GM21367 (cell line): ENCODE measurements around the gene PTPRK.
A peak's percentile ranks its signal among the peaks of the same experiment; 100 is the strongest.

Experiments
- ATAC-seq: cut with Tn5 transposase; IDR thresholded peaks from one replicate; pipeline ENCODE4 v1.9.1; 2021; ENCODE audit not compliant: unreplicated experiment

Gene PTPRK

DNA sequence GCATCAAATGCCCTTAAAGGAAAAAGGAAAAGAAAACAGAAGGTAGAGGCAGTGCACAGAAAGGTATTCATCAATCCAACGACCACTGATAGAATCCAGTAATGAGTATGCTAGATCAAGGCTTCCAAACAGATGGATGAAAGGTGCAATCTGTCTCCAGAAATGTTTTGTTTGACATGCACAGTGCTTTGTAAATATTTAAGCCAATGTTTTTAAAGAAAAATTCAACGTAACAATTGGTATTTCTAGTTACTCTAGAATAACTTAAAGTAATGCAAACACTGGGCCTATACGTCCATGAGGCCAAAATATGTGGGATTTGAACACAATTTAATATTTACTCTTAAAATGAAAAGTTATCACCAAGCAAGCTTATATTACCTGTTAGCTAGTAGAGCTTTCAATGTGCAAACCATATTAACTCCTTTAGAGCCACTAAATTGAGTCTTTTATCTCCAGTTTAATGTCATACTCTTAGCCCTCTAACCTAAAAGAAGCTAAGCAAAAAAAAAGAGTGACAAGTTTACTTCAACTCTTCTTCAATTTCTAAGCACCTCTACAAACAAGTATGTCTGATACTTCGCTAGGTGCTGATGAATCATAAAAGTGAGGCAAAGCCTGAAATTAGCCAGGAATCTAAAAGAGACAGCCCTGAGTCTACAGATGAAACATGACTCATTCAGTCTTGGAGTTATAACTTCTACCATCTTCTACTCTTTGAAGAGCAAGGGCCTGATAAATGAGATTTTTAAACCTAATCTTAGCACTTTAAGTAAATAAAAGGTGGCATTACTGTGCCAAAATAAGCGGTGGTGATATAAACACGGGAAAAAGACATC lies 169.8 kb downstream of the PTPRK start:
- no peak for ATAC-seq

DNA sequence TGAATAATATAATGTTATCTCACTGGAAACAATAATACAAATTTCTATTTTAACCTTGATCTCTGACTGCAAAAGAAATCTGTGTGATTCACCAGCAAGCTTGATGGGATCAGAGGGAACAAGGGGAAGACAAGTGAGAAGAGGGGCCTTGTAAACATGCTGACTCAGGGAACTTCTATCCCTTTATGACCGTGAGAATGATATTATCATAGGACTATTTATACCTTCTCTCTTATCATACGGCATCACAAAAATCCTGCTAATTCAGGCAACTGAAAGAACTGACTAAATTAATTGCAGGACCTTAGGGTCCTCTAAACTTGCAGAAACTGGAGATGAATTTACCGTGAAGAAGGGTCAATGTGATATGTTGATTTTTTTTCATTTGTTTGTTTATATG lies 173.3 kb downstream of the PTPRK start:
- ATAC-seq: no peak

DNA sequence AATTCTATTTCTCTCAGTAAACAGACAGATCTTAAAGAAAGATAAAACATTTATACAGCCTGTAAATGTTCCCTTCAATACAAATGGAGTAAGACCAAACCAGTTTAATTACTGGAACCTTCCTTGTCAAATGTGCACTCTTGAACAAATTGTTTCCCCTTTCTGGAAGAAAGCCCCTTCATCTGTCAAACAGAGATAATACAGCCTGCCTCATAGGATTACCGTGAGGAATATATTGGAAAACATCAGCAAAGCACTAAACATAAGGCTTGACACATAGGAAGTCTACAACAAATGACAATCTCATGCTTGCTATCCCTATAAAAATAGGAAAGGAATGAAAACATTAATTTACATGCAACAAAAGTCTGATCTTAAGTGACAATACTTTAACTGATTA lies 173.8 kb downstream of the PTPRK start:
- no peak for ATAC-seq

DNA sequence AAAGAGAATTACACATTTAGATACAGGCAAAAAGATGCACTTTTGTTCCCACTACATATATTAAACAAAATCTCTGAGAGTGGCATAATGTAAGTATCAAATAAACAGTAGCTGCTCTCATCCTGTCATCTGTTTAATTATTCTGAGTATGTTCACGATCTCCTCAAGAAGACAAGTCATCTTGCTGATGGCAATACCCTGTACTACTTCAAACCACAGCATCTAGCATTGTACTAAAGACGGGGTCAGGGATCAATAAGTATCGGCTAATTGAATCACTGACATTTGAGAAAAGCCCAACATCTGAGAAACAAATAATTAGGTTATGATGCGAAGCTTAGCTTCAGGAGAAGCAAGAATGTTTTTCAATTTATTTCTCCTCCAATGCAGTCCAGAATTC lies 175.1 kb downstream of the PTPRK start:
- no peak for ATAC-seq

DNA sequence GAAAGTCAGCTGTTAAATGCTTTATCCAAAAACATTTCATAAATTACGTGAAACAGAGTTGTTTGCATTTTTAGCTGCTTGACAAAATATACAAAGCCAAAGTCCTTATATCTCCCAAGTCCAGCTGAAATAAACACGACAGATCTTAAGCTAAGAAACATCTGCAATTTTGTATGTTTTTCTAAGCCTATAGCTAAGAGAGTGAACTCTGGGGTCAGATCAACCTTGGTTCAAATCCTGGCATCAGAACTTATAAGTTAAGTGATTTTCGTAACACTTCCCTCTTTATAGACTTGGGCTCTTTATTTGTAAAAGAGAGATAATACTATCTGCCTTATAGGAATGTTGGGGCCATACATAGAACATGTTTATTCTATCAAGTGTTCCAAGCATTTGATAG lies 176.7 kb downstream of the PTPRK start:
- no peak for ATAC-seq

DNA sequence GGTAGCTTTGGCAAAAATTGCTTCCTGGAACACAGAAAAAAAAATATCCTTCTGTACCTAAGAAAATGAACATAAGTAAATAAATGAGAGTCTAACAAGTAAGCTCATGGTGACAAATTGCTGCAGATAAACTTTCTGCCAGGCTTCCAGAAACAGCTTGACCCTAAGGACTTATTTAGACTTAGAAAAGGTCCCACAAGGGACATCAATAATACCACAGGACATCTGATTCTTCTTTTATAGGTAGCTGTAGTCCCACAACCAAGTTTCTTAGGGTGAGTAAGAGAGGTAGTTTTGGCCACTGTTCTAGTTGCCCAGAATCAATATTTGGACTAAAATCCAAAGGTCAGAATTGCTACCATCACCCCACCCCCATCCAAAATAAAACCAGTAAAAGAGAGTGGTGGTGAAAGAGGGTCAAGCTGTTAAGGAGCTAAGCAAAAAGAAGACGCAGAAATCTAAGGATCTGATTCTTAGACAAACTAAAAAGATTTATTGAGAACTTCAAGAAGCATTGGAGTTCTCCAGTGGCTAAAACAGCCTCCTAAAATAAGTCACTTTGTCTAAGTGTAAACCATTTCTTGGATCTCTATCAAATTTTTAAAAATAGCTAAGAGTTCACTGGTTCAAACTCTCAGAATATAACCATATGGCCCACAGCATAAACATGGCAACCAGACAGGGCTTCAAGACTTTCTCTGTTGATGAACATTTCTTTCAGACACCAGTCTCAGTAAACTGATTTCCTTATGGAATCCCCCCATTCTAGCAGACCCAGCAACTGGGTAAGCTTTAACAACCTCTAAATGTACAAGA lies 180.6 kb downstream of the PTPRK start:
- no peak for ATAC-seq

DNA sequence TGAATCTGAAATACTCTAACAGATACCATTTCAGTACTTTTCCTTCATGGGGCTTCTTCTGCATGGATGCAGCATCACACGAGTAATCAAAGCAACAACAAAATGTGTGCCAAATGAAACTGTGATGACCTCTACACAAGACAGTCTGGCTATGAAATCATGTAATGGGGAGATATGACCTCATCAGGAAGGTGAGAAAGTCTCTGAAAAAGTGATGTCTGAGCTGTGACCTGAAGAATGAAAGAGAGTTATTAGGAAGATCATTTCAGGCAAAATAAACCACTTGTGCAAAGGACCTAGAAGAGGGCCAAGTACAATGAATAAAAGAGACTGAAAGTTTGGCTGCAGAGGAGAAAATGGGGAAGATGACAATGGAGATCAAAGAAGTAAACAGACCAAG lies 182.8 kb downstream of the PTPRK start:
- ATAC-seq: no peak

DNA sequence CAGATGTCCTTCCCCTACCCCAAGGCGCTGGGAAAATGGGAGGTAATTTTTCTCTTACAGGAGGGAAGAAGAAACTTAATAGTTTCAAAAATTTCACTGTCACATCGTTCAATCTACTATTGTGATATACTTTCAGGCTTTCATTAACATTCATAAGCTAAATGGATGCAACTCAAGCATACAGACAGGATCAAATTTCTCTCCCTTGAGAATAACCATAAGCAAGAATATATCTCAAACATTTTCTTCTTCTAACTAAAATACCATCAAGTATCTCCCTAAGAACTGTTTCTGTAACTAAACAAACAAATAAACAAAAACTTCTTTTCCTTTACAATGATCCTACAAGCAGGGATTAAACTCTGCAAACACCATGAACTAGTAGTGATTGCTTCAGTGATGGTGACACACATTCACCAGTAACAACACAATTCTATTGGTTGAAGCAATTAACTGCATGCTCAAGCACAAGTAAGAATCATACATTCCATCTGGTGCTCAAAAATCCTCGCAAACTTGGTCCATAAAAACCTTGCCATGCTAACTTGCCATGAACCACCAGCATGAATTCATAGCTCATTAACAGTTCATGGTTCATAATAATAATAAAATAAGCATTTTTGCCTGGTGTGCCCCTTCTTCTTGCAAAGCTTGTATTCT lies 183.8 kb downstream of the PTPRK start:
- ATAC-seq: no peak

DNA sequence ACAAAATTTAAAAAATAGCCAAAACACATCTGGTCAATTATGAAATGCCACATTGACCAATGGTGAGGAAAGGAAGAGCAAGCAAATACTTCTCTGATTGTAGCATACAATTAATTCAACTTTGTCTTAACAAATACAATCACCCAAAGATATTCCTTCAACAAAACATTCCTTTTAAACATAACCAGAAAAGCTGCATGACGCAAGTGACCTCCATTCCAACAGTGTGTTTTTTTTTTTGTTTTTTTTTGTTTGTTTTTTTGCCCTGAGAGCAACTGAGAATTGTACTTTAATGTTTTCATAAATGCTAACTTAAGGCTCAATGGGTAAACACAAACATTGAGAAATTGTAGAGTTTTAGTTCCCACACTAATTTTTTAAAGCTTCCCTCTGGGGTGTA lies 184.4 kb downstream of the PTPRK start:
- no peak for ATAC-seq

DNA sequence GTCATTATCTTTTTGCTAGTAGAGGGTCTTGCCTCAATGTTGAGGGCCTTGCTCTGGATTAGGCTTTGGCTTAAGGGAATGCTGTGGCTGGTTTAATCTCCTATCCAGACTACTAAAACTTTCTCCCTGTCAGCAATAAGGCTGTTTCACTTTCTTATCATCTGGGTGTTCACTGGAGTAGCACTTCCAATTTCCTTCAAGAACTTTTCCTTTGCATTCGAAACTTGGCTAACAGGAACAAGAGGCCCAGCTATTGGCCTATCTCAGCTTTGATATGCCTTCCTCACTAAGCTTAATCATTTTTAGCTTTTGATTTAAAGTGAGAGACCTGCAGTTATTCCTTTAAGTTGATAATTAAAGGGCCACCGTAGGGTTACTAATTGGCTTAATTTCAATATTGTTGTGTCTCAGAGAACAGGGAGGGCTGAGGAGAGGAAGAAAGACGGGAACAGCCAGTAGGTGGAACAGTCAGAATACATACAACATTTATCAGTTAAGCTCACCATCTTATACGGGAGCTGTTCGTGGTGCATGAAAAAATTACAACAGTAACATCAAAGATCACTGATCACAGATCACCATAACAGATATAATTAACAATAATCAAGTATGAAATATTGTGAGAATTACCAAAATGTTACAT lies 186.7 kb downstream of the PTPRK start:
- ATAC-seq: no peak

DNA sequence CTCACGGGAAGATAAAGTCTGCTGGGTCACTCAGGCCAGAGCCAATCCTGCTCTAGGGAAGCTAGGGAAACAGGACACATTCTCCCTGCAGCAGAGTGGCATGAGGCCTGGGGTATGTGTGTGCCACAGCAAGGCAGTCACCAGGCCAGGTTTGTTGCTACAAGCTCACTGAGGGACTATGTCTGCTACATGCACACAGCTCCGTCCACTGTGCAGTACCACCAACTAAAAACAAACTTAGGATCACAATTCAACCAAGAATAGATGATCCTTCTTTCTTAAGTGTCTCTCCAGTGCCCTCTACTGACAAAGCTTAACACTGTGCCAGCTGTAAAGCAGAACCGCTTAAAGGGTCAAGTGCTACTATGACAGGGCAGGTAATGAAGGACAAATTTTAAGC lies 192.5 kb downstream of the PTPRK start:
- ATAC-seq: peak; percentile 92

DNA sequence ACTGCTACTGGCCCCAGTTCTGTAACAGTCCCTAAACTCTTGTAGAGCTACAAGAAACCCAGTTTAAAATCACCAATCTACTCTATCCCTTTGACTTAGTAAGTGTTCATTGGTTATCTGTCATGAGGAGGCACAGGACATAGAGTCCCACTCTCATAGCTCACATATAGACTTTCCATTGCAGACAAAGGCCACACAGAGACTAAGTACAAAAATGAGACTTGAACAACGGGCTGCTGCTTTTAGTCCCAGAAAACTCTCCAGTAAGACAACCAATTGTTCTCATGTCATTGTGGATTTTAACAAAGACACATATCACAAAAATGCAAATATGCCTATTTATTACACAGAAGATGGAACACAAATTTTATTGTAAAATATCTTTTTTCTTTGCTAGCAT lies 197.4 kb downstream of the PTPRK start:
- ATAC-seq: no peak

DNA sequence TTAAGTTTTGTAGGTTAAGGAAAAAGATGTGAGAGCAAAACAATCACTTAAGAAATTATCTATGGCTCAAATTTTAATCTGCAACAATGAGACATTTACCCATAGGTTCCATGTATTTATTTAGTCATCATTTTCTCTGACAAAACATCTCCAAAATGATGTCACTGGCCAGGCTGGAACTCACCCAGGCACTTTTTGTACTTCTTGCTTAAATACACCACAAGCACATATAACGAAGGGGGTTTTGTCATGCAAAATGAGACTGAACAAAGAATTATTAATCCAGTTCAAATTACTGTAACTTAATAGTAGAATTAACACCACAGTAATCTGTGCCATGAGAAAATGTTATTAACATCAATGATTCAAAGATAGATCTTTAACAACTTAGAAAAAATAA lies 200.5 kb downstream of the PTPRK start:
- no peak for ATAC-seq

DNA sequence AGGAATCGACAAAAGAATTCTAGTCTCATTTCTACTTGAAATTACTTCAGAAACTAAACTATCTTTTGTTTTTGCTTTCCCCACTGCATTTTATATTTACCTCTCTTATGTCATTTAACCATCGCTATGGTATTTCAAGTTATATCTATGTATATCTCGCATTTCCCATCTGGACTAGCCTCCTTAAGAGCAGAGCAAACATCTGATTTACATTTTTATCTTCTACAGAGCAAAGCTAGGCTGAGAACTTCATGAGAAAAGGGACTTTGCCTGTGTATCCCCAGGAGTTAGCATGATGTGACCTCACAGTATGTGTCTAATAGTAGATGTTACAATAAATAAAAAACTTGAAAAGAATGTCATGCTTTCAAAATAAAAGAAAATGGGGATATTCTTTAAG lies 201.2 kb downstream of the PTPRK start:
- no peak for ATAC-seq

DNA sequence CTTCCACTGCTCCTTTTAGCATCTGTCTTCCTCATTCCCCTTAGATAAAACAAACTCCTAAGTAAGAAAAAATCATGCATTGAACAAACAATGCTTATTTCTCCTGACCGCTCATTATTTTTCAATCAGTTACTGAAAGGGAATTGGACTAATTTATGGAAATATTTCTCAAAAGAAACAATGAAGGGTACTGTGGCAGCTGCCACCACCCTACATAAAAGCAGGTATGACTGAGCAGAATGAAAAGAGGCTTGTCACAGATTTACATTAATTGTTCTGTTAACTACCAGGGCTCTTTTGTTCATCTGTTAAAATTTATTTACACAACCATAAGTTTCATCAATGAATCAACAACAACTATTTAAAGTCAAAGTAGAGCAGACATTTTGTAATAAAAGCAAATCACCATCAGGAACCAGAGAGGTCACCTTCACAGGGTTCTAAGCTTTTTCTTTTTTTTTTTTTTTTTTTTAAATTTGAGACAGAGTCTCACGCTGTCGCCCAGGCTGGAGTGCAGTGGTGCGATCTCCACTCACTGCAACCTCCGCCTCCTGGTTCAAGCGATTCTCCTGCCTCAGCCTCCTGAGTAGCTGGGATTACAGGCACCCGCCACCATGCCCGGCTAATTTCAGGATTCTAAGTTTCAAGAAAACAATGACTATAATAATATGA lies 204.0 kb downstream of the PTPRK start:
- ATAC-seq: no peak

DNA sequence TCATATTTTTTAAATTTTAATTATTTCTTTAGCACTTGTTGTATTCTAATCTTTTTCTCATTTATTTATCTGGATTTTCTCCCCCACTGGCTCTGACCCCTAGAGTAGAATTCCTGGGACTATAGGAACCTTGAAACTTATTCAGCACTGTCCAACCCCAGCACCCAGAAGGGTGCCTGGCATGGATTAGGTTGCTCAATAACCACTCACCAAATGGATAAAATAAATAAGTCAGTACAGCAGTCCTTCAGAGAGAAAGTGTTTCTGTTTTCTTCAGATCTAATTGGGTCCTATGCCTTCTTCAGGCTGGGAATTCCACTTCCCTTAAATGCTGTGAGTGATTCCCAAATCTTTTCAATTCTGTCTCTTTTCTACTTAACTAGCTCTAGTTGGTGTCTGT lies 206.2 kb downstream of the PTPRK start:
- ATAC-seq: no peak

DNA sequence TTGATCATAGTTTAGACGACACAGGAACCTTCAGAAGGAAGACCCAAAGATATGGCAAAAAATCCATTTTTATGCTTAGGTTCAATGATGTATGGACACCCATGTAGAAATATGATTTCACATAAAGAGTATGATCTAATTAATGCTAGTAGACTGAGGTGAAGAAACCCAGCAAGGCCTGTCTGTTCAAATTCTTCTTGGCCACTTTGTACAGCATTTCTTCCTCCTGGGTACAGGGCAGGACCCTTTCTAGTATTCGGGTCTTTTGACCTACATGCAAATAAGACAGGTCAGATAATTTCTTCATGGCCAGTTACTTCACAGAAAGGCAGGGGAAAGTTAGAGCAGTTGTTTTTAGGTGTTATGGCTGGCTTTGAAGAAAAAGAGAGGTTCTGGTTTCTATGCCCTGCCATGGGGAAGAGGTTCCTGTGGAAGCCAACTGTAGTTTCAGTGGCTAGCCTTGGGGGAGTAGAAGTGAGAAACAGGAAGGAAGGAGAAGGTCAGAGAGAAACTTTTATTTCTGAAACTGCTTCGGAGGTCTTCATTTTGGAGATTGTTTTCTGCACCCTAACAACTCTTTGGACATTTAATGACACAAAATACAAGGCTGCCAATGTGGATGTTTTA lies 208.3 kb downstream of the PTPRK start:
- ATAC-seq: peak; percentile 62

DNA sequence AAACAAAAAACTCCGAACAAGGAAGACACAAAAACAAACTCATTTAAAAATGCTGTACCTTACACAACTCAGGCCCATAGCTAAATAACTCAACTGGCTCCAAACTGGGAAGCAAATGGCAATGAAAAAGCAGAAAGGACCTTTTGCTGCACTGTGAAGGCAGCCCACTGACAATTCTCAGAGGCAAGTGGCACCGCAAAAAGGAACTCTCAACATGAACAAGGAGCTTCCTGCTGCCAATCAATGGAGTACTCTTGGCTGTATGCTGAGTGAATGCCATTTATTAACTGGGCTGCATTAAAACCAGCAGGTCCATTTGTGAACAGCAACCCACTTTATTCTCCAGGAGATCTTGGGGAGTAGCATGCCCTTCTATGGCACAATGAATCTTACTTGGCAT lies 209.9 kb downstream of the PTPRK start:
- ATAC-seq: no peak

DNA sequence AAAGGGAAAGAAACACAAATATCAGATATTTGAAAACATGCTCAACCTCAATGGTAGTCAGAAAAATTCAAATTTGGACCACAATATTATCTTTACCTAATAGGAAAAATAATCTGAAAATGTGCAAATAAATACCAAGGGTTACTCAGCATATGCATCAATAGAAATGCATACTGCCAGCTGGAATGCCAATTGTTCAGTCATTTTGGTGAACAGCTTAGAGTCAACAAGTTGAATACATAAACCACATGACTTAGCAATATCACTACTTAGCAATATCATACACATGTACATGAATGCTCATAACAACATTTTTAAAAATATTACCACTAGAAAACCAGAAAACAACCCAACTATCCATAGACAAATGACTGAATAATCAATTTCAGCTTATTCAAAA lies 212.7 kb downstream of the PTPRK start:
- no peak for ATAC-seq

DNA sequence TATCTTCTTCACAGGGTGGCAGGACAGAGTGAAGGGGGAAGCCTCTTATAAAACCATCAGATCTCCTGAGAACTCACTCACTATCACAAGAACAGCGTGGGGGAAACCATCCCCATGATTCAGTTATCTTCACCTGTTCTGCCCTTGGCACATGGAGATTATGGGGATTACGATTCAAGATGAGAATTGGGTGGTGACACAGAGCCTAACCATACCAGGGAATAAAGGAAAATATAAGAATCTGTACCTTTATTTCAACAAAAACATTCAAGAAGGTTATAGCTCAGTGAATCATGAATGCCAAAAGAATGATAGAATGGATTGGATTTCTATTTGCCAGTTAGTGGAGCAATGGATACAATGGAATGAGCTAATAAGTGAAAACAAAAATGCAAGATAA lies 214.4 kb downstream of the PTPRK start:
- no peak for ATAC-seq
